DND-41 (cell line): ENCODE measurements around the gene ASB7.

Source experiments
- ATAC-seq: fragments of 200-7000 bp; cut with Tn5 transposase; 3 replicates; pipeline ENCODE4 v1.9.1; 2021; ENCODE audit warnings: low read depth; ENCODE audit not compliant: insufficient read depth
- DNase-seq: peaks from one replicate; pipeline ENCODE4 v3.0.0-alpha.2; 2020
- H2AFZ ChIP-seq: 2 replicates; pipeline ENCODE4 v1.6.0; 2012; ENCODE audit warnings: low read depth, low read length
- H3K27ac ChIP-seq: 2 replicates; pipeline ENCODE4 v1.5.1; 2012; ENCODE audit warnings: low read length, inconsistent platforms
- H3K27me3 ChIP-seq: fragments of 200-600 bp; sonication (generic); 2 replicates; pipeline ENCODE4 v1.6.0; 2012; ENCODE audit warnings: low read length, mild to moderate bottlenecking, inconsistent platforms; ENCODE audit not compliant: insufficient read depth, poor library complexity
- H3K36me3 ChIP-seq: 2 replicates; pipeline ENCODE4 v1.5.1; 2012; ENCODE audit warnings: low read length, inconsistent platforms; ENCODE audit not compliant: insufficient read depth
- H3K4me1 ChIP-seq: 2 replicates; pipeline ENCODE4 v1.5.1; 2012; ENCODE audit warnings: mild to moderate bottlenecking, low read length; ENCODE audit not compliant: insufficient read depth
- H3K4me2 ChIP-seq: 2 replicates; pipeline ENCODE4 v1.6.0; 2012; ENCODE audit warnings: mild to moderate bottlenecking, moderate library complexity, low read length, inconsistent platforms; ENCODE audit not compliant: insufficient read depth
- H3K4me3 ChIP-seq, 2 experiments: fragments of 200-600 bp in 1 of 2; shearing (Covaris generic) in 1 of 2; 2 replicates each; pipeline ENCODE4 v1.5.1; 2012 to 2016; ENCODE audit warnings: inconsistent platforms in 2 of 2, low read length in 2 of 2, mild to moderate bottlenecking in 2 of 2, low read depth in 1 of 2, moderate library complexity in 1 of 2
- H3K79me2 ChIP-seq: 2 replicates; pipeline ENCODE4 v1.6.0; 2012; ENCODE audit warnings: low read length, inconsistent platforms; ENCODE audit not compliant: insufficient read depth
- H3K9ac ChIP-seq: 2 replicates; pipeline ENCODE4 v1.6.0; 2012; ENCODE audit warnings: low read depth, mild to moderate bottlenecking, inconsistent platforms, low read length, moderate library complexity
- H3K9me3 ChIP-seq: 2 replicates; pipeline ENCODE4 v1.5.1; 2012; ENCODE audit warnings: low read length, moderate library complexity, mild to moderate bottlenecking, inconsistent platforms; ENCODE audit not compliant: insufficient read depth, severe bottlenecking
- H4K20me1 ChIP-seq: 2 replicates; pipeline ENCODE4 v1.6.0; 2012; ENCODE audit warnings: low read length; ENCODE audit not compliant: insufficient read depth
- CTCF ChIP-seq: IDR thresholded peaks from 2 replicates; pipeline ENCODE4 v1.5.1; 2012; ENCODE audit warnings: borderline replicate concordance, low read length, moderate library complexity, mild to moderate bottlenecking; ENCODE audit not compliant: poor library complexity, severe bottlenecking; ENCODE audit errors: extremely low read depth
- EZH2 ChIP-seq: IDR thresholded peaks from 3 replicates; pipeline ENCODE4 v1.6.1; 2012; ENCODE audit warnings: borderline replicate concordance, low read depth, mild to moderate bottlenecking, moderate library complexity, low read length, inconsistent platforms; ENCODE audit not compliant: severe bottlenecking

ASB7 gene

GRCh38 chr15:100687582-100688141 lies 85.3 kb downstream of the ASB7 start:
- no peak for DNase-seq

GRCh38 chr15:100688549-100689120 lies 86.2 kb downstream of the ASB7 start:
- peak; percentile 22 for DNase-seq
- H3K4me3 ChIP-seq, result no peak overlapping the region
- H2AFZ ChIP-seq, result no peak overlapping the region

More at GRCh38 chr15:100687582-100688141, 85.3 kb downstream of the ASB7 start:
- no peak overlapping the region for H3K4me2 ChIP-seq
- H3K4me1 ChIP-seq, result no peaks in the 10 kb centered on the region
- no peak for ATAC-seq
- no peaks in the 10 kb centered on the region for H3K79me2 ChIP-seq
- no peaks in the 10 kb centered on the region for H3K9me3 ChIP-seq
- TF ChIP-seq CTCF, result no peak
- no peak for TF ChIP-seq EZH2
- no peaks in the 10 kb centered on the region for H4K20me1 ChIP-seq
- no peak overlapping the region for H3K27ac ChIP-seq
- H3K27me3 ChIP-seq, result no peaks in the 10 kb centered on the region
- no peaks in the 10 kb centered on the region for H3K36me3 ChIP-seq
- H3K9ac ChIP-seq, result no peak overlapping the region
- no peak overlapping the region for H3K4me3 ChIP-seq
- no peak overlapping the region for H2AFZ ChIP-seq

GRCh38 chr15:100689131-100689899 lies 86.9 kb downstream of the ASB7 start:
- no peaks in the 10 kb centered on the region for H3K36me3 ChIP-seq
- H3K27ac ChIP-seq, result no peak overlapping the region
- no peaks in the 10 kb centered on the region for H3K9me3 ChIP-seq
- DNase-seq (no peak), ATAC-seq (no peak)
- H2AFZ ChIP-seq, result no peak overlapping the region
- H3K4me1 ChIP-seq, result no peaks in the 10 kb centered on the region
- H3K4me2 ChIP-seq, result no peak overlapping the region
- TF ChIP-seq CTCF (no peak), EZH2 (no peak)
- H3K9ac ChIP-seq, result no peak overlapping the region
- no peaks in the 10 kb centered on the region for H3K27me3 ChIP-seq
- no peaks in the 10 kb centered on the region for H4K20me1 ChIP-seq
- no peaks in the 10 kb centered on the region for H3K79me2 ChIP-seq
- H3K4me3 ChIP-seq, result no peak overlapping the region

More at GRCh38 chr15:100688549-100689120, 86.2 kb downstream of the ASB7 start:
- no peak overlapping the region for H3K9ac ChIP-seq
- no peak for TF ChIP-seq CTCF
- no peak for TF ChIP-seq EZH2
- H3K36me3 ChIP-seq, result no peaks in the 10 kb centered on the region
- H3K4me2 ChIP-seq, result no peak overlapping the region
- no peaks in the 10 kb centered on the region for H3K4me1 ChIP-seq
- H3K79me2 ChIP-seq, result no peaks in the 10 kb centered on the region
- H4K20me1 ChIP-seq, result no peaks in the 10 kb centered on the region
- no peaks in the 10 kb centered on the region for H3K9me3 ChIP-seq
- ATAC-seq, result 0 out of 3 replicates have a peak, but pooled peaks have one; percentile 29
- no peak overlapping the region for H3K27ac ChIP-seq
- H3K27me3 ChIP-seq, result no peaks in the 10 kb centered on the region
